Lower leg skin (tissue), 4 donors: ENCODE measurements around the gene ISG15. TPM values are rescaled to one million over a fixed set of nuclear protein-coding genes. Genes with fewer than 3 reads are reported as not detected.
"Not testable (repeated sequence)": the region's sequence is repeated elsewhere in the genome, so short reads cannot be mapped to it uniquely, and the experiment has no call there.

Experiments used
- DNase-seq, 2 donors: peaks; one replicate each; pipeline ENCODE4 v3.0.0-alpha.2; 2019; ENCODE audit warnings: low spot score in 2 of 2
- H3K4me3 ChIP-seq: fragments of 200-600 bp; sonication (generic); 2 replicates; pipeline ENCODE4 v1.5.1; 2017; ENCODE audit warnings: mild to moderate bottlenecking, low read depth; ENCODE audit not compliant: poor library complexity, severe bottlenecking
- POLR2A ChIP-seq, 2 donors: fragments of 450-650 bp; IDR thresholded peaks; one replicate each; pipeline ENCODE4 v1.6.1; 2016 to 2017; ENCODE audit warnings: antibody characterized with exemption in 2 of 2, mild to moderate bottlenecking in 1 of 2, moderate library complexity in 1 of 2
- WGBS, 2 donors: methylation state at CpG; one replicate each; pipeline ENCODE4 v1.1.5; 2018; 5-methylcytosine and 5-hydroxymethylcytosine counted together
- intact Hi-C: fragments of 100-400 bp; cut with DNase I; formaldehyde crosslinking; loops from one replicate; pipeline ENCODE4 v1.15.0; 2023; ENCODE audit warnings: low total_unique reads
- total RNA-seq, 4 donors: library from RNA; depleted of rRNA; stranded (reverse); fragments of >200 nt; gene quantifications; one replicate each; pipeline ENCODE4 v1.1.0, GENCODE V29; 2016
- TF ChIP-seq, protein P1 (sequence below), 3 donors: fragments of 450-650 bp; IDR thresholded peaks; one replicate each; pipeline ENCODE4 v1.5.1; 2016; ENCODE audit warnings: antibody characterized with exemption in 3 of 3, mild to moderate bottlenecking in 3 of 3, moderate library complexity in 2 of 3

The ISG15 gene
- total RNA-seq, 4 donors from 2014 or later, result 3.6 to 12.9 (median 6.0) TPM

DNA sequence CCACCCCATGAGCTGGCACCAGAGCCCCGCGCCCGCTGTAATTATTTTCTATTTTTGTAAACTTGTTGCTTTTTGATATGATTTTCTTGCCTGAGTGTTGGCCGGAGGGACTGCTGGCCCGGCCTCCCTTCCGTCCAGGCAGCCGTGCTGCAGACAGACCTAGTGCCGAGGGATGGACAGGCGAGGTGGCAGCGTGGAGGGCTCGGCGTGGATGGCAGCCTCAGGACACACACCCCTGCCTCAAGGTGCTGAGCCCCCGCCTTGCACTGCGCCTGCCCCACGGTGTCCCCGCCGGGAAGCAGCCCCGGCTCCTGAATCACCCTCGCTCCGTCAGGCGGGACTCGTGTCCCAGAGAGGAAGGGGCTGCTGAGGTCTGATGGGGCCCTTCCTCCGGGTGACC, 41.7 kb downstream of the ISG15 start:
- no peak for DNase-seq
- 89 to 91% methylated on average over 22 to 23 of the region's 23 CpGs for WGBS, 2 donors
- intact Hi-C loops, result no loop called here
- TF ChIP-seq, protein P1, sequence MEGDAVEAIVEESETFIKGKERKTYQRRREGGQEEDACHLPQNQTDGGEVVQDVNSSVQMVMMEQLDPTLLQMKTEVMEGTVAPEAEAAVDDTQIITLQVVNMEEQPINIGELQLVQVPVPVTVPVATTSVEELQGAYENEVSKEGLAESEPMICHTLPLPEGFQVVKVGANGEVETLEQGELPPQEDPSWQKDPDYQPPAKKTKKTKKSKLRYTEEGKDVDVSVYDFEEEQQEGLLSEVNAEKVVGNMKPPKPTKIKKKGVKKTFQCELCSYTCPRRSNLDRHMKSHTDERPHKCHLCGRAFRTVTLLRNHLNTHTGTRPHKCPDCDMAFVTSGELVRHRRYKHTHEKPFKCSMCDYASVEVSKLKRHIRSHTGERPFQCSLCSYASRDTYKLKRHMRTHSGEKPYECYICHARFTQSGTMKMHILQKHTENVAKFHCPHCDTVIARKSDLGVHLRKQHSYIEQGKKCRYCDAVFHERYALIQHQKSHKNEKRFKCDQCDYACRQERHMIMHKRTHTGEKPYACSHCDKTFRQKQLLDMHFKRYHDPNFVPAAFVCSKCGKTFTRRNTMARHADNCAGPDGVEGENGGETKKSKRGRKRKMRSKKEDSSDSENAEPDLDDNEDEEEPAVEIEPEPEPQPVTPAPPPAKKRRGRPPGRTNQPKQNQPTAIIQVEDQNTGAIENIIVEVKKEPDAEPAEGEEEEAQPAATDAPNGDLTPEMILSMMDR (IDR thresholded peaks at IDR 0.05), result no peak
- no peak for TF ChIP-seq POLR2A (IDR thresholded peaks at IDR 0.05)
- no peak overlapping the region for H3K4me3 ChIP-seq

DNA sequence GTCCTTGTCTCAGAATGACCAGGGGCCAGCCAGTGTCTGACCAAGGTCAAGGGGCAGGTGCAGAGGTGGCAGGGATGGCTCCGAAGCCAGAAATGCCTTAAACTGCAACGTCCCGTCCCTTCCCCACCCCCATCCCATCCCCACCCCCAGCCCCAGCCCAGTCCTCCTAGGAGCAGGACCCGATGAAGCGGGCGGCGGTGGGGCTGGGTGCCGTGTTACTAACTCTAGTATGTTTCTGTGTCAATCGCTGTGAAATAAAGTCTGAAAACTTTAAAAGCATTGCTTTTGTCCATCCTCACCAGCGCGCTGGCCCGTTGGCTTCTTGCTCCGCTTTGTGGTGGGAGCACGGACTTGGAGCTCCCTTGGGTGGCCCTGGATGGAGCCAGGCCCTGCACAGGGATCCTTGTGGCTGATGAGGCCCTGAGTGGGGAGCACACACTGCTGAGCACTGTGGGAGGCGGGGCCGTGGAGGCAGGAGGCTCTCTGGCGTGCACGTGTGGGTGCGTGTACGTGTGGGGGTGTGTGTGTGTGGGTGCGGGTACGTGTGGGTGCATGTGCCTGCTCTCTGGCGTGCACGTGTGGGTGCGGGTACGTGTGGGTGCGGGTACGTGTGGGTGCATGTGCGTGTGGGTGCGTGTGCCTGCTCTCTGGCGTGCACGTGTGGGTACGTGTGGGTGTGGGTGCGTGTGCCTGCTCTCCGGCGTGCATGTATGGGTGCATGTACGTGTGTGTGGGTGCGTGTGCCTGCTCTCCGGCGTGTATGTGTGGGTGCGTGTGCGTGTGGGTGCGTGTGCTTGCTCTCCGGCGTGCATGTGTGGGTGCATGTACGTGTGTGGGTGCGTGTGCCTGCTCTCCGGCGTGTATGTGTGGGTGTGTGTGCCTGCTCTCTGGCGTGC, 42.8 kb downstream of the ISG15 start:
- DNase-seq, result no peak
- TF ChIP-seq POLR2A (IDR thresholded peaks at IDR 0.05), result no peak
- TF ChIP-seq, protein P1 (IDR thresholded peaks at IDR 0.05), result no peak
- WGBS, 2 donors, result 74 to 81% methylated on average over 48 to 50 of the region's 50 CpGs
- H3K4me3 ChIP-seq, result no peak overlapping the region
- intact Hi-C loops, result no loop called here

DNA sequence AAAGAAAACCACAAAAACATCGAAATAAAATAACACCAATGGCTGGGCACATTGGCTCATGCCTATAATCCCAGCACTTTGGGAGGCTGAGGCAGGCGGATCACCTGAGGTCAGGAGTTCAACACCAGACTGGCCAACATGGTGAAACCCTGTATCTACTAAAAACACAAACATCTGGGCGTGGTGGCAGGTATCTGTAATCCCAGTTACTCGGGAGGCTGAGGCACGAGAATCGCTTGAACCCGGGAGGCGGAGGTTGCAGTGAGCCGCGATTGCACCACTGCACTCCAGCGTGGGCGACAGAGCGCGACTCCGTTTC, 44.4 kb downstream of the ISG15 start:
- DNase-seq, intact Hi-C loops, H3K4me3 ChIP-seq: not testable (repeated sequence)
- 53 to 61% methylated on average over 15 of the region's 15 CpGs for WGBS, 2 donors

DNA sequence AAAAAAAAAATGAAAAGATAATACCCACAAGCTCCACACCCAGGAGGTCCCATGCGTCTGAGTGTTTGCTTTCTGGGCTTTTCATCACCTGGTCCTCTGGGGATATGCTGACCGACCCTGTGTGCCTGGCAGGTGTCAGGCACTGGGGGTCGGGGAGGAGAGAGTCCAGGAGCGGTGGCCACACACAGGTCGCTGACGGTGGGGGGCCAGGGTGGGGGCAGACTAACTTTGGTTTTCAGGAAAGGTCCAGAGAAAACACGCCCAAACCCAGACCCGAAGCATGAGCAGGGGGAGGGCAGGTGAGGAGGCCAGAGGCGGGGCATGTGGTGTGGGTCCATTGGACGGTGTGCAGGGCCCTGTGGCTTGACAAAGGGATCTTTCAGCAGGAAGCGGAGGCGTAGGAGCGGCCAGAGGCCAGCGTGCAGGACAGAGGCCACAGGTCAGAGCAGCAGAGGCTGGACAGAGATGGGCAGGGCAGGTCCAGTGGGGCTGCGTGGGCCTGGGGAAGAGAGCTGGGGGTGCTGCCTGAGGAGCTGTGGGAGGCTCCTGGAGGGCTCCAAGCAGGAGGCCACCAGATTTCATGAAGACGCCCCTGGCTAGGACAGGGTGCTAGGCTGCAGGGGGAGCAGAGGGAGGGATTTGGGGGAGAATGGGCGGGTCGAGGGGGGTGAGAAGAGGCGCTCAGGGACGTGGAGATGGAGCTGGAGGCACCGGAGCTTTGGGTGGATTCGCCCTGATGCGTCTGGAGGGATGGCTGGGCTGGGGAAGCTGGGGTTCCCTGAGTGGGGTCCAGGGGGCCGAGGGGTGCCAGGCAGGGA, 45.0 kb downstream of the ISG15 start:
- TF ChIP-seq, protein P1 (IDR thresholded peaks at IDR 0.05), result no peak
- no peak for TF ChIP-seq POLR2A (IDR thresholded peaks at IDR 0.05)
- intact Hi-C loops, result no loop called here
- WGBS, 2 donors, result 15 to 18% methylated on average over 24 of the region's 24 CpGs
- no peak overlapping the region for H3K4me3 ChIP-seq
- no peak for DNase-seq

DNA sequence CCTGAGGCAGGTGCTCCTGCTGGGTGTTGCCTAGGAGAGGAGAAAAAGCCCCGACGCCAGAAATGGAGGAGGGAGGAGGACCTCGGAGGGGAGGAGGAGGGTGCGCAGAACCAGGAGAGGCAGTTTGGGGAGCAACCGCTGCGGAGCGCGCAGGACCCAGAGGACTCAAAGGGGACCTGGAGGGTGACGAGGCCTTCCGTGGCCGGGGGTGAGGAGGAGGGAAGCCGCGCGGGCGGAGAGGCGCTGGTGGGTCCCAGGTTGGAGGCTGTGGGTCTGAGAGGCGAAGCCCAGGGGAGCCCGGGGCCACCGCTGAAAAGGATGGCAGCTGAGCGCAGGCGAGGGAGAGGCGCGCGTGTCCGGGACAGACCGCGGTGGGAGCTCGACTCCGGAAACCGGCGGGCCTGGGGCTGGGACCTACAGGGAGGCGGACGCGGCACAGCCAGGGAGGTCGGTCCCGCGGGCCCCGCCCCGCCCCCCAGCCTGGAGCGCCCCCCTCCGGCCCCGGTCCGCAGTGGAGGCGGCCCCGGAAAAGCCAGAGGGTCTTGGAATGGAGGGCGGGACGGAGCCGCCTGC, 45.7 kb downstream of the ISG15 start:
- no peak for DNase-seq
- no peak for TF ChIP-seq POLR2A (IDR thresholded peaks at IDR 0.05)
- TF ChIP-seq, protein P1 (IDR thresholded peaks at IDR 0.05), result no peak
- 0% methylated on average over 24 to 27 of the region's 48 CpGs for WGBS, 2 donors
- intact Hi-C loops, result no loop called here
- peak overlapping the region; percentile 10 for H3K4me3 ChIP-seq
